Measurements from ENCODE around the gene ADORA2A. TPM values are rescaled to one million over a fixed set of nuclear protein-coding genes. Genes with fewer than 3 reads are reported as not detected.

Gene ADORA2A
- total RNA-seq, 1 donor from 2014 or later, result 7.2 TPM

- Mint-ChIP-seq H3K4me1 (ENCODE audit: unreplicated experiment) (peaks cover 33% of the 10 kb centered on the region), H3K36me3 (peaks cover 27% of the 10 kb centered on the region), H3K4me3 (no peak overlapping the region), H3K27ac (no peak overlapping the region), H3K9me3 (no peaks in the 10 kb centered on the region), H3K27me3 (no peaks in the 10 kb centered on the region)
- DNase-seq (ENCODE audit: extremely low spot score, unreplicated experiment), result no peak
- no peak for TF ChIP-seq CTCF (conservative IDR thresholded peaks at IDR 0.05)
Measured at GRCh38 chr22:24404561-24405275, 22.7 kb upstream of the ADORA2A start.

- Mint-ChIP-seq H3K27me3 (no peaks in the 10 kb centered on the region), H3K27ac (no peak overlapping the region), H3K4me3 (no peak overlapping the region), H3K4me1 (ENCODE audit: unreplicated experiment) (peaks cover 33% of the 10 kb centered on the region), H3K9me3 (no peaks in the 10 kb centered on the region), H3K36me3 (peaks cover 28% of the 10 kb centered on the region)
- no peak for TF ChIP-seq CTCF (conservative IDR thresholded peaks at IDR 0.05)
- no peak for DNase-seq (ENCODE audit: extremely low spot score, unreplicated experiment)
Measured at GRCh38 chr22:24405631-24406321, 21.6 kb upstream of the ADORA2A start.

GRCh38 chr22:24406322-24407277 is 20.8 kb upstream of the ADORA2A start:
- H3K4me3 Mint-ChIP-seq, result peak overlapping the region; percentile 58
- DNase-seq (ENCODE audit: extremely low spot score, unreplicated experiment), result no peak
- H3K27ac Mint-ChIP-seq, result peak overlapping the region; percentile 54
- TF ChIP-seq CTCF (conservative IDR thresholded peaks at IDR 0.05), result no peak
- peaks cover 20% of the 10 kb centered on the region for H3K36me3 Mint-ChIP-seq
- peaks cover 33% of the 10 kb centered on the region for H3K4me1 Mint-ChIP-seq (ENCODE audit: unreplicated experiment)
- no peaks in the 10 kb centered on the region for H3K27me3 Mint-ChIP-seq
- no peaks in the 10 kb centered on the region for H3K9me3 Mint-ChIP-seq

DNA sequence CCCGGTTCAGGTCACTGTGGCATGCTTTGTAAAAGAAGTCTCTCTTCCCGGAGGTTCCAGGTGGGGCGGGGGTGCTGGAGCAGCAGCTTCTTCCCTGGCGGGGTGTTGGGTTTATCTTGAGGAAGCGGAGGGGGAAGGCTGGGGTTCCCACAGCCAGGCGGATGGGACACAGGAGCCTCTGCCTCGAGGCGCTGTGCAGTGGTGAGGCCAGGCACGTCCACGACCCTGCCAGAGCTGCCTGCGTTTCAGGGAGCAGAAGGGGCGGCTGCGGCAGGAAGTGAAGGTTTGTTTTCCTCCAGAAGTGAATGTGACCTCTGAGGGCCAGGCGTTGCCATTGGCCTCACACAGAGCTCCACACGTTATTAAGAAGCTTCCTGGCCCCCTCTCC is 20.1 kb upstream of the ADORA2A start:
- Mint-ChIP-seq H3K36me3 (peaks cover 17% of the 10 kb centered on the region), H3K4me3 (peak overlapping the region; percentile 58), H3K9me3 (no peaks in the 10 kb centered on the region), H3K27me3 (no peaks in the 10 kb centered on the region), H3K4me1 (ENCODE audit: unreplicated experiment) (peaks cover 30% of the 10 kb centered on the region), H3K27ac (peak overlapping the region; percentile 54)
- no peak for DNase-seq (ENCODE audit: extremely low spot score, unreplicated experiment)
- no peak for TF ChIP-seq CTCF (conservative IDR thresholded peaks at IDR 0.05)

DNA sequence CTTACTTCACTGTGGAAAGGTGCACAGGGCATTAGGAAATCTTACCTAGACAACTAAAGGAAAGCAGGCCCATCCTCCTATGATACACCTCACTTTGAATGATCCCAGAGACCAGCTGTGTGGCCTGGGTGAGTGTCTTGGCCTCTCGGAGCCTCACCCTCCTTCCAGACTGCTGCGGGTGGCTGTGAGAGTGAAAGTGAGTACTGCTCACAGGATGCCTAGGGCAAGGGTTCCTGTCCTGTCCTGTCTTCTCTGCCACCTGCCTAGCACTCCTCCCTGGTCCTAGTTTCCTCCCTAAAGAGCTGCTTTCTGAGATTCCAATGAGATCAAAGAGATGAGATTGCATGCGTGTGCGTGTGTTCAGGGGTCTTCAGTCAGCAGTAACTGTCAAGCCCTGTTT is 19.5 kb upstream of the ADORA2A start:
- TF ChIP-seq CTCF (conservative IDR thresholded peaks at IDR 0.05), result no peak
- Mint-ChIP-seq H3K4me1 (ENCODE audit: unreplicated experiment) (peaks cover 26% of the 10 kb centered on the region), H3K4me3 (peak overlapping the region; percentile 58), H3K9me3 (no peaks in the 10 kb centered on the region), H3K27me3 (no peaks in the 10 kb centered on the region), H3K27ac (peak overlapping the region; percentile 54), H3K36me3 (peaks cover 15% of the 10 kb centered on the region)
- DNase-seq (ENCODE audit: extremely low spot score, unreplicated experiment), result no peak

Data from type B pancreatic cell (in vitro differentiated cells).